Measurements from ENCODE around the gene BET1L. TPM values are rescaled to one million over a fixed set of nuclear protein-coding genes. Genes with fewer than 3 reads are reported as not detected.
A peak's percentile ranks its signal among the peaks of the same experiment; 100 is the strongest.

The BET1L gene
- total RNA-seq, 1 experiment from 2014 or later = 14.4 TPM

- Histone ChIP-seq H3K9me2 (replicated peaks; ENCODE audit: low read length) (no peaks in the 10 kb centered on the region), H3K9ac (ENCODE audit: low read length) (no peak overlapping the region), H2AFZ (ENCODE audit: low read length) (no peak overlapping the region), H3F3A (ENCODE audit: low read length, unreplicated experiment) (no peaks in the 10 kb centered on the region), H3K79me2 (ENCODE audit: low read length) (peaks cover 50% of the 10 kb centered on the region), H3K4me2 (ENCODE audit: low read length) (peak overlapping the region; percentile 97; the same call in 1 of the 2 replicates), H3K4me3 (ENCODE audit: low read length) (peak overlapping the region; percentile 91), H3K36me3 (ENCODE audit: low read depth, low read length) (peaks cover 15% of the 10 kb centered on the region; the same call in 1 of the 2 replicates), H3K27me3 (ENCODE audit: low read length) (no peaks in the 10 kb centered on the region), H3K4me1 (ENCODE audit: insufficient read depth, low read length) (peaks cover 19% of the 10 kb centered on the region), H3K9me3 (ENCODE audit: low read length) (no peaks in the 10 kb centered on the region), H4K20me1 (ENCODE audit: low read length) (no peaks in the 10 kb centered on the region), H3K27ac (ENCODE audit: low read length) (no peak overlapping the region)
- ChIA-PET POLR2A (ENCODE audit: unreplicated experiment) (no interaction called here), CTCF (no interaction called here)
- DNase-seq (no peak), ATAC-seq (no peak)
- no TSS peak for BruUV-seq (replicated peaks)
- intact Hi-C loops (cut with micrococcal nuclease) = no loop called here
- TF ChIP-seq EZH2phosphoT487 (IDR thresholded peaks at IDR 0.05; ENCODE audit: borderline replicate concordance, low read length) (no peak), EZH2 (IDR thresholded peaks at IDR 0.05; ENCODE audit: low read length, unreplicated experiment) (no peak)
- TF ChIP-seq, protein P1, sequence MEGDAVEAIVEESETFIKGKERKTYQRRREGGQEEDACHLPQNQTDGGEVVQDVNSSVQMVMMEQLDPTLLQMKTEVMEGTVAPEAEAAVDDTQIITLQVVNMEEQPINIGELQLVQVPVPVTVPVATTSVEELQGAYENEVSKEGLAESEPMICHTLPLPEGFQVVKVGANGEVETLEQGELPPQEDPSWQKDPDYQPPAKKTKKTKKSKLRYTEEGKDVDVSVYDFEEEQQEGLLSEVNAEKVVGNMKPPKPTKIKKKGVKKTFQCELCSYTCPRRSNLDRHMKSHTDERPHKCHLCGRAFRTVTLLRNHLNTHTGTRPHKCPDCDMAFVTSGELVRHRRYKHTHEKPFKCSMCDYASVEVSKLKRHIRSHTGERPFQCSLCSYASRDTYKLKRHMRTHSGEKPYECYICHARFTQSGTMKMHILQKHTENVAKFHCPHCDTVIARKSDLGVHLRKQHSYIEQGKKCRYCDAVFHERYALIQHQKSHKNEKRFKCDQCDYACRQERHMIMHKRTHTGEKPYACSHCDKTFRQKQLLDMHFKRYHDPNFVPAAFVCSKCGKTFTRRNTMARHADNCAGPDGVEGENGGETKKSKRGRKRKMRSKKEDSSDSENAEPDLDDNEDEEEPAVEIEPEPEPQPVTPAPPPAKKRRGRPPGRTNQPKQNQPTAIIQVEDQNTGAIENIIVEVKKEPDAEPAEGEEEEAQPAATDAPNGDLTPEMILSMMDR (conservative IDR thresholded peaks at IDR 0.05; ENCODE audit: low read depth, low read length) = no peak
Measured at GRCh38 chr11:205221-206001, 1.8 kb downstream of the BET1L start.

DNA sequence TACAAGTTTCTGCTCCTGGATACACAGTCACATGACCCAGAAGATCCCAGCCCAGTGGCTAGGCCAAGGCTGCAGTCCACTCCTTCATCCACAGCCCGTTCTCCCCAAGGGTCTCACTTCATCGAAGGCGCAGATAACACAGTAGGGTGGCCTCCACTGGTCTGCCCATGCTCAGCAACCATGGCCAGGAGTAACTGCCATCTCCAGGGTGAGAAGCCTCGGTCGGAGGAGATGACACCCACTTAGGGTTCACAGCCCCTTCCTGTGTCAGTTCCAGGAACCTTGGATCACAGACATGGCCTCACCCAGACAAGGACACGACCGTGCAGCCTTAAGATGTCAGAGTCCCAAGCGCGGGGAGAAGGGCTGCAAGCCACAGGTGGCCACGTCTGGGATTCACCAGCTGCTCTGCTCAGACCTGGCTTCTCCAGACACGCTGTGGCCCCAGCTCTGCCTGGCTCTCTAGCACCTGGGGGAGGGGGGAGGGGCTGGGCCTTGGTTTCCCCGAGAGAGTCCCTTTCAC, 2.6 kb downstream of the BET1L start:
- intact Hi-C loops (cut with micrococcal nuclease) = no loop called here
- Histone ChIP-seq H3K9ac (ENCODE audit: low read length) (no peak overlapping the region), H3K4me2 (ENCODE audit: low read length) (no peak overlapping the region), H3K36me3 (ENCODE audit: low read depth, low read length) (peaks cover 8% of the 10 kb centered on the region; the same call in 1 of the 2 replicates), H3K4me3 (ENCODE audit: low read length) (no peak overlapping the region), H2AFZ (ENCODE audit: low read length) (no peak overlapping the region), H3K27me3 (ENCODE audit: low read length) (no peaks in the 10 kb centered on the region), H3F3A (ENCODE audit: low read length, unreplicated experiment) (no peaks in the 10 kb centered on the region), H3K79me2 (ENCODE audit: low read length) (peaks cover 42% of the 10 kb centered on the region), H3K9me3 (ENCODE audit: low read length) (no peaks in the 10 kb centered on the region), H4K20me1 (ENCODE audit: low read length) (no peaks in the 10 kb centered on the region), H3K9me2 (replicated peaks; ENCODE audit: low read length) (no peaks in the 10 kb centered on the region), H3K4me1 (ENCODE audit: insufficient read depth, low read length) (peaks cover 12% of the 10 kb centered on the region), H3K27ac (ENCODE audit: low read length) (no peak overlapping the region)
- ChIA-PET CTCF (no interaction called here), POLR2A (ENCODE audit: unreplicated experiment) (no interaction called here)
- no peak for ATAC-seq
- DNase-seq = no peak
- BruUV-seq (replicated peaks) = no TSS peak
- TF ChIP-seq, protein P1 (conservative IDR thresholded peaks at IDR 0.05; ENCODE audit: low read depth, low read length) = no peak
- TF ChIP-seq EZH2phosphoT487 (IDR thresholded peaks at IDR 0.05; ENCODE audit: borderline replicate concordance, low read length) = no peak
- no peak for TF ChIP-seq EZH2 (IDR thresholded peaks at IDR 0.05; ENCODE audit: low read length, unreplicated experiment)

Measured in PC-3 (cell line).